HUES64 (cell line): Measurements from ENCODE around the gene FRRS1.

ENCODE experiments used
- H3K27ac ChIP-seq: 2 replicates; pipeline ENCODE4 v1.7.0; 2013; ENCODE audit warnings: low read depth, low read length, inconsistent platforms
- H3K27me3 ChIP-seq: 2 replicates; pipeline ENCODE4 v1.6.1; 2013; ENCODE audit warnings: mild to moderate bottlenecking, low read length; ENCODE audit not compliant: insufficient read depth
- H3K36me3 ChIP-seq: 2 replicates; pipeline ENCODE4 v1.6.1; 2013; ENCODE audit warnings: mild to moderate bottlenecking, low read length; ENCODE audit not compliant: insufficient read depth
- H3K4me1 ChIP-seq: 2 replicates; pipeline ENCODE4 v1.6.1; 2013; ENCODE audit warnings: mild to moderate bottlenecking, low read length, moderate library complexity; ENCODE audit not compliant: insufficient read depth
- H3K4me3 ChIP-seq: 2 replicates; pipeline ENCODE4 v1.5.1; 2013; ENCODE audit warnings: mild to moderate bottlenecking, low read length, moderate library complexity
- H3K9ac ChIP-seq: 2 replicates; pipeline ENCODE4 v1.6.1; 2013; ENCODE audit warnings: mild to moderate bottlenecking, low read depth, low read length
- H3K9me3 ChIP-seq: 2 replicates; pipeline ENCODE4 v1.6.1; 2013; ENCODE audit warnings: low read depth, low read length; ENCODE audit not compliant: insufficient read depth
- WGBS: fragments of 150-250, 120-280 bp; methylation state at CpG from one replicate; pipeline ENCODE4 v1.1.7; 2013; ENCODE audit warnings: missing lambda C conversion rate; 5-methylcytosine and 5-hydroxymethylcytosine counted together

The FRRS1 gene

GRCh38 chr1:99727575-99728185 lies 38.8 kb downstream of the FRRS1 start:
- H3K27ac ChIP-seq: no peak overlapping the region
- no peaks in the 10 kb centered on the region for H3K9me3 ChIP-seq
- 62% methylated on average over 3 of the region's 4 CpGs for WGBS
- peaks cover 22% of the 10 kb centered on the region for H3K4me1 ChIP-seq
- H3K9ac ChIP-seq: no peak overlapping the region
- H3K4me3 ChIP-seq: no peak overlapping the region
- H3K27me3 ChIP-seq: no peaks in the 10 kb centered on the region
- no peaks in the 10 kb centered on the region for H3K36me3 ChIP-seq

GRCh38 chr1:99726818-99727217 lies 39.6 kb downstream of the FRRS1 start:
- Histone ChIP-seq H3K27ac (no peak overlapping the region), H3K36me3 (no peaks in the 10 kb centered on the region), H3K4me1 (peaks cover 22% of the 10 kb centered on the region), H3K9me3 (no peaks in the 10 kb centered on the region), H3K4me3 (no peak overlapping the region), H3K9ac (no peak overlapping the region), H3K27me3 (no peaks in the 10 kb centered on the region)
- 96% methylated on average over 2 of the region's 2 CpGs for WGBS

- 100% methylated on average over 1 of the region's 1 CpG for WGBS
- Histone ChIP-seq H3K4me3 (no peak overlapping the region), H3K4me1 (peaks cover 22% of the 10 kb centered on the region)
Observed at GRCh38 chr1:99726407-99726806, 40.0 kb downstream of the FRRS1 start.

GRCh38 chr1:99725996-99726395 lies 40.4 kb downstream of the FRRS1 start:
- Histone ChIP-seq H3K36me3 (no peaks in the 10 kb centered on the region), H3K9ac (no peak overlapping the region), H3K9me3 (no peaks in the 10 kb centered on the region), H3K4me3 (no peak overlapping the region), H3K27ac (no peak overlapping the region), H3K27me3 (no peaks in the 10 kb centered on the region), H3K4me1 (peaks cover 22% of the 10 kb centered on the region)
- 57% methylated on average over 3 of the region's 4 CpGs for WGBS

More at GRCh38 chr1:99726407-99726806, 40.0 kb downstream of the FRRS1 start:
- Histone ChIP-seq H3K9ac (no peak overlapping the region), H3K36me3 (no peaks in the 10 kb centered on the region), H3K9me3 (no peaks in the 10 kb centered on the region), H3K27me3 (no peaks in the 10 kb centered on the region), H3K27ac (no peak overlapping the region)

- no peak overlapping the region for H3K9ac ChIP-seq
- peaks cover 18% of the 10 kb centered on the region for H3K4me1 ChIP-seq
- H3K27ac ChIP-seq: no peak overlapping the region
- H3K27me3 ChIP-seq: no peaks in the 10 kb centered on the region
- no peaks in the 10 kb centered on the region for H3K9me3 ChIP-seq
- no peak overlapping the region for H3K4me3 ChIP-seq
- 93% methylated on average over 3 of the region's 3 CpGs for WGBS
- no peaks in the 10 kb centered on the region for H3K36me3 ChIP-seq
Observed at GRCh38 chr1:99723251-99723650, 43.2 kb downstream of the FRRS1 start.

GRCh38 chr1:99717005-99717404 lies 49.4 kb downstream of the FRRS1 start:
- Histone ChIP-seq H3K9ac (no peak overlapping the region), H3K4me1 (no peaks in the 10 kb centered on the region), H3K27me3 (no peaks in the 10 kb centered on the region), H3K9me3 (no peaks in the 10 kb centered on the region), H3K36me3 (0 out of 2 replicates have a peak, but pooled peaks cover 5% of the 10 kb centered on the region), H3K27ac (no peak overlapping the region), H3K4me3 (no peak overlapping the region)
- WGBS: 100% methylated on average over 1 of the region's 1 CpG

- H3K27ac ChIP-seq: no peak overlapping the region
- no peak overlapping the region for H3K4me3 ChIP-seq
- 98% methylated on average over 2 of the region's 2 CpGs for WGBS
- H3K36me3 ChIP-seq: peaks cover 13% of the 10 kb centered on the region
- no peaks in the 10 kb centered on the region for H3K9me3 ChIP-seq
- H3K4me1 ChIP-seq: no peaks in the 10 kb centered on the region
- H3K9ac ChIP-seq: no peak overlapping the region
- no peaks in the 10 kb centered on the region for H3K27me3 ChIP-seq
Observed at GRCh38 chr1:99713006-99713405, 53.4 kb downstream of the FRRS1 start.

GRCh38 chr1:99710994-99711393 lies 55.4 kb downstream of the FRRS1 start:
- H3K4me3 ChIP-seq: no peak overlapping the region
- peaks cover 13% of the 10 kb centered on the region for H3K36me3 ChIP-seq
- 93% methylated on average over 3 of the region's 4 CpGs for WGBS

GRCh38 chr1:99707535-99708142 lies 58.8 kb downstream of the FRRS1 start:
- H3K9ac ChIP-seq: no peak overlapping the region
- no peaks in the 10 kb centered on the region for H3K4me1 ChIP-seq
- no peak overlapping the region for H3K4me3 ChIP-seq
- H3K27me3 ChIP-seq: no peaks in the 10 kb centered on the region
- no peaks in the 10 kb centered on the region for H3K9me3 ChIP-seq
- no peak overlapping the region for H3K27ac ChIP-seq
- WGBS: 28% methylated on average over 3 of the region's 4 CpGs
- H3K36me3 ChIP-seq: peaks cover 8% of the 10 kb centered on the region

More at GRCh38 chr1:99710994-99711393, 55.4 kb downstream of the FRRS1 start:
- H3K4me1 ChIP-seq: no peaks in the 10 kb centered on the region
- no peak overlapping the region for H3K9ac ChIP-seq
- no peaks in the 10 kb centered on the region for H3K27me3 ChIP-seq
- no peak overlapping the region for H3K27ac ChIP-seq
- H3K9me3 ChIP-seq: no peaks in the 10 kb centered on the region

- H3K9ac ChIP-seq: no peak overlapping the region
- H3K9me3 ChIP-seq: no peaks in the 10 kb centered on the region
- H3K4me1 ChIP-seq: no peaks in the 10 kb centered on the region
- peaks cover 5% of the 10 kb centered on the region for H3K36me3 ChIP-seq
- no peaks in the 10 kb centered on the region for H3K27me3 ChIP-seq
- no peak overlapping the region for H3K4me3 ChIP-seq
- H3K27ac ChIP-seq: no peak overlapping the region
Observed at GRCh38 chr1:99705385-99705784, 61.0 kb downstream of the FRRS1 start.

- Histone ChIP-seq H3K4me1 (no peaks in the 10 kb centered on the region), H3K27ac (no peak overlapping the region), H3K4me3 (no peak overlapping the region), H3K9me3 (no peaks in the 10 kb centered on the region), H3K9ac (no peak overlapping the region), H3K27me3 (no peaks in the 10 kb centered on the region), H3K36me3 (peaks cover 5% of the 10 kb centered on the region)
- 90% methylated on average over 17 of the region's 17 CpGs for WGBS
Observed at GRCh38 chr1:99704356-99704816, 62.0 kb downstream of the FRRS1 start.
